Esophagus muscularis mucosa (tissue), 3 donors: ENCODE data around the gene NUP62.

Experiments used
- POLR2A ChIP-seq: fragments of 450-650 bp; IDR thresholded peaks from one replicate; pipeline ENCODE4 v1.6.1; 2017; ENCODE audit warnings: antibody characterized with exemption, moderate library complexity, mild to moderate bottlenecking, low read depth
- TF ChIP-seq, protein P1 (sequence below), 3 experiments: fragments of 200-600 bp in 2 of 3; fragments of 450-650 bp in 1 of 3; sonication (generic) in 2 of 3; IDR thresholded peaks; one replicate each; pipeline ENCODE4 v1.5.1; 2017 to 2019; ENCODE audit warnings: antibody characterized with exemption in 3 of 3, mild to moderate bottlenecking in 2 of 3, moderate library complexity in 1 of 3

DNA sequence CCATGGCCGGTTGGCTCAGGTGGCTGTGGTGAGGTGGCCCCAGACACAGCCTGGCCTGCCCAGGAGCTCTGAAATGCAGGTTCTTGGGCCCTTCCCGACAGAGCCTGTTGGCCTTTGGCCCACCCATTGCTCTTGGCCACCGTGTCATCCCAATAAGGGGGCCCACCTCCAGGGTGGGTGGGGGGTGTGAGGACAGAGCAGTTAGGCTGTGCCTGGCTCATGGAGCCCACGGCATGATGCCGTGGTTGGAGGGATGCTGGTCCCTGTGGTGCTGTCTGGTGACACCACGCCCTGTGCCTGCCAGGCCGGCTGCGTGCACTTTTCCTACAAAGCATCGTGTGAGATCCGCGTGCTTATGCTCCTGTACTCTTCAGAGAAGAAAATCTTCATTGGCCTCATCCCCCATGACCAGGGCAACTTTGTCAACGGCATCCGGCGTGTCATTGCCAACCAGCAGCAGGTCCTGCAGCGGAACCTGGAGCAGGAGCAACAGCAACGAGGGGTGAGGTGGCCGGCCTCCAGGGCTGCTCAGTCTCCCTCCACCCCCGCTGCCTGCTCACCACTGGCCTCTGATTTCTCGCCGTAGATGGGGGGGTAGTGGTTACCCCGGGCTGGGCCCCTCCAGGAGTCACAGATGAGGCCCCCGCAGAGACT is 69.5 kb downstream of the NUP62 start:
- TF ChIP-seq, protein P1, sequence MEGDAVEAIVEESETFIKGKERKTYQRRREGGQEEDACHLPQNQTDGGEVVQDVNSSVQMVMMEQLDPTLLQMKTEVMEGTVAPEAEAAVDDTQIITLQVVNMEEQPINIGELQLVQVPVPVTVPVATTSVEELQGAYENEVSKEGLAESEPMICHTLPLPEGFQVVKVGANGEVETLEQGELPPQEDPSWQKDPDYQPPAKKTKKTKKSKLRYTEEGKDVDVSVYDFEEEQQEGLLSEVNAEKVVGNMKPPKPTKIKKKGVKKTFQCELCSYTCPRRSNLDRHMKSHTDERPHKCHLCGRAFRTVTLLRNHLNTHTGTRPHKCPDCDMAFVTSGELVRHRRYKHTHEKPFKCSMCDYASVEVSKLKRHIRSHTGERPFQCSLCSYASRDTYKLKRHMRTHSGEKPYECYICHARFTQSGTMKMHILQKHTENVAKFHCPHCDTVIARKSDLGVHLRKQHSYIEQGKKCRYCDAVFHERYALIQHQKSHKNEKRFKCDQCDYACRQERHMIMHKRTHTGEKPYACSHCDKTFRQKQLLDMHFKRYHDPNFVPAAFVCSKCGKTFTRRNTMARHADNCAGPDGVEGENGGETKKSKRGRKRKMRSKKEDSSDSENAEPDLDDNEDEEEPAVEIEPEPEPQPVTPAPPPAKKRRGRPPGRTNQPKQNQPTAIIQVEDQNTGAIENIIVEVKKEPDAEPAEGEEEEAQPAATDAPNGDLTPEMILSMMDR (IDR thresholded peaks at IDR 0.05), result no peak
- TF ChIP-seq POLR2A, result no peak
